WTC11 (cell line): ENCODE data around the gene KDM2B.
A peak's percentile ranks its signal among the peaks of the same experiment; 100 is the strongest.

Experiments
- EMX1 ChIP-seq: fragments of 250-450 bp; sonication (Bioruptor Pico); IDR thresholded peaks from 2 replicates; pipeline ENCODE4 v1.8.0; 2021; ENCODE audit warnings: mild to moderate bottlenecking
- ETV6 ChIP-seq: sonication (generic); formaldehyde crosslinking; IDR thresholded peaks from 2 replicates; pipeline ENCODE4 v1.8.1; 2022; ENCODE audit warnings: mild to moderate bottlenecking, missing genetic modification reagents
- MYBL2 ChIP-seq: sonication (generic); formaldehyde crosslinking; IDR thresholded peaks from 2 replicates; pipeline ENCODE4 v1.8.1; 2023; ENCODE audit warnings: mild to moderate bottlenecking, moderate library complexity, missing genetic modification reagents
- TF ChIP-seq, protein P1 (sequence below): fragments of 200-600 bp; IDR thresholded peaks from 2 replicates; pipeline ENCODE4 v1.8.0; 2022; ENCODE audit warnings: antibody characterized with exemption

DNA sequence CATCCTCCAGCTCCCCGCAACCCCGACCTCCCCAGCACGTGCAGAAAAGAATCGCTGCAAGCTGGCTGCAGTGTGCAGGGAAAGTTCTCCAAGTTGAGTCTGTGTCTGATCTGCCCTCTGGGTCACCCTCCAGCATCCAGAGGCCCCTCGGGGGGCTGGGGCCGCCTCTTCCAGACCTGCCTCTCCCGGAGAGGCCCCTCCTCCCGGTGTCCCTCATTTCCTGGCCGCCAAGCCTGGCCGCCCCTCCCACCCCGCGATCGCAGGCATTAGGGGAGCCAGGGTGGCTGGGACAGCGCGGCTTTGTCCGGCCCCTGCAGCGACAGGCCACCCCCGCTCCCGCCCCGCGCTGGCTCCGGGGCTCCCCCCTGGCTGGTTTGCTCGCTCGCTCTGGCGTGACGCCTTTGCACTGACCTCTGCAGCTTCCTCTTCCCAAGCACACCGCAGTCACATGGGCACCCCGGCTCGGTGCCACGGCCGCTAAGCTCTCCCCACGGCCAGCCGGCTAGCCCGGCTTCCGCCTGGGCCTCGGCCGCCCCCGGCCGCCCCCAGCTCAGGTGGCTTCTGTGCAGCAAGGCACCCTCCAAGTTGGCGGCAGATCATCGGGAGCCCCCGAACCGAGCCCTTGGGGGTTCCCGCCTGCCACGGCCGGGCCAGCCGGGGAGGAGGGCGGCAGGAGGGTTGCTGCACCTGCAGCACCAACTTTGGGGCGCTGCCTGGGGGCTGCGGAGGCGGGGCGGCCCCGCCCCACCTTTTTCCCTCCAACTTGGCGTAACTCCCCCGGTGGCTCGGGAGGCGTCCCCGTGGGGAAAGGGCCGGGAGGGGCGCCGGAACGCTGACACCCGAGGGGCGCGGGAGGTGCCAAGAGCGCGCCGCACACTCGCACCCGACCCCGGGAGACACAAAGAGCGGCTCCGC, 43.7 kb downstream of the KDM2B start:
- TF ChIP-seq, protein P1, sequence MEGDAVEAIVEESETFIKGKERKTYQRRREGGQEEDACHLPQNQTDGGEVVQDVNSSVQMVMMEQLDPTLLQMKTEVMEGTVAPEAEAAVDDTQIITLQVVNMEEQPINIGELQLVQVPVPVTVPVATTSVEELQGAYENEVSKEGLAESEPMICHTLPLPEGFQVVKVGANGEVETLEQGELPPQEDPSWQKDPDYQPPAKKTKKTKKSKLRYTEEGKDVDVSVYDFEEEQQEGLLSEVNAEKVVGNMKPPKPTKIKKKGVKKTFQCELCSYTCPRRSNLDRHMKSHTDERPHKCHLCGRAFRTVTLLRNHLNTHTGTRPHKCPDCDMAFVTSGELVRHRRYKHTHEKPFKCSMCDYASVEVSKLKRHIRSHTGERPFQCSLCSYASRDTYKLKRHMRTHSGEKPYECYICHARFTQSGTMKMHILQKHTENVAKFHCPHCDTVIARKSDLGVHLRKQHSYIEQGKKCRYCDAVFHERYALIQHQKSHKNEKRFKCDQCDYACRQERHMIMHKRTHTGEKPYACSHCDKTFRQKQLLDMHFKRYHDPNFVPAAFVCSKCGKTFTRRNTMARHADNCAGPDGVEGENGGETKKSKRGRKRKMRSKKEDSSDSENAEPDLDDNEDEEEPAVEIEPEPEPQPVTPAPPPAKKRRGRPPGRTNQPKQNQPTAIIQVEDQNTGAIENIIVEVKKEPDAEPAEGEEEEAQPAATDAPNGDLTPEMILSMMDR, result no peak
- TF ChIP-seq EMX1 (CRISPR knock-in tag) (no peak), MYBL2 (0 out of 2 replicates have a peak, but pooled peaks have one; percentile 69), ETV6 (CRISPR knock-in tag) (peak; percentile 43; the same call in 1 of the 2 replicates)
